ENCODE data around the gene CERKL.

CERKL gene

GRCh38 chr2:181607629-181608590, 49.0 kb downstream of the CERKL start:
- no peak for DNase-seq (ENCODE audit: low read depth)
- H3K4me3 ChIP-seq (ENCODE audit: low read length), result no peak overlapping the region
- no peak for TF ChIP-seq CTCF (conservative IDR thresholded peaks at IDR 0.05; ENCODE audit: low read depth, low read length)

GRCh38 chr2:181605889-181606837, 50.7 kb downstream of the CERKL start:
- no peak for DNase-seq (ENCODE audit: low read depth)
- TF ChIP-seq CTCF (conservative IDR thresholded peaks at IDR 0.05; ENCODE audit: low read depth, low read length), result no peak
- H3K4me3 ChIP-seq (ENCODE audit: low read length), result no peak overlapping the region

GRCh38 chr2:181602017-181602416, 54.9 kb downstream of the CERKL start:
- TF ChIP-seq CTCF (conservative IDR thresholded peaks at IDR 0.05; ENCODE audit: low read depth, low read length), result no peak
- no peak for DNase-seq (ENCODE audit: low read depth)
- H3K4me3 ChIP-seq (ENCODE audit: low read length), result no peak overlapping the region

GRCh38 chr2:181596556-181596955, 60.3 kb downstream of the CERKL start:
- H3K4me3 ChIP-seq (ENCODE audit: low read length), result no peak overlapping the region
- TF ChIP-seq CTCF (conservative IDR thresholded peaks at IDR 0.05; ENCODE audit: low read depth, low read length), result no peak

GRCh38 chr2:181594322-181594721, 62.6 kb downstream of the CERKL start:
- TF ChIP-seq CTCF (conservative IDR thresholded peaks at IDR 0.05; ENCODE audit: low read depth, low read length), result no peak

More at GRCh38 chr2:181596556-181596955, 60.3 kb downstream of the CERKL start:
- no peak for DNase-seq (ENCODE audit: low read depth)

GRCh38 chr2:181589779-181590178, 67.1 kb downstream of the CERKL start:
- no peak for DNase-seq (ENCODE audit: low read depth)
- no peak for TF ChIP-seq CTCF (conservative IDR thresholded peaks at IDR 0.05; ENCODE audit: low read depth, low read length)
- no peak overlapping the region for H3K4me3 ChIP-seq (ENCODE audit: low read length)

More at GRCh38 chr2:181594322-181594721, 62.6 kb downstream of the CERKL start:
- no peak for DNase-seq (ENCODE audit: low read depth)
- H3K4me3 ChIP-seq (ENCODE audit: low read length), result no peak overlapping the region

Measured in retinal pigment epithelial cell (primary cell).